Ovary (tissue), 3 donors: ENCODE results near the gene CCL2.

Experiments used
- EP300 ChIP-seq: sonication (generic); formaldehyde crosslinking; IDR thresholded peaks from one replicate; pipeline ENCODE4 v1.6.1; 2017; ENCODE audit warnings: antibody characterized with exemption
- POLR2A ChIP-seq: fragments of 450-650 bp; IDR thresholded peaks from one replicate; pipeline ENCODE4 v1.6.1; 2017; ENCODE audit warnings: antibody characterized with exemption, mild to moderate bottlenecking, moderate library complexity
- TF ChIP-seq, protein P1 (sequence below), 3 donors: fragments of 450-650 bp in 2 of 3; fragments of 200-600 bp in 1 of 3; IDR thresholded peaks; one replicate each; pipeline versions ENCODE4 v1.5.1 to v1.8.0; 2016 to 2022; ENCODE audit warnings: antibody characterized with exemption in 3 of 3, mild to moderate bottlenecking in 1 of 3
- donor health status: DM: no; HTN: no; CAD: no.

- TF ChIP-seq, protein P1, sequence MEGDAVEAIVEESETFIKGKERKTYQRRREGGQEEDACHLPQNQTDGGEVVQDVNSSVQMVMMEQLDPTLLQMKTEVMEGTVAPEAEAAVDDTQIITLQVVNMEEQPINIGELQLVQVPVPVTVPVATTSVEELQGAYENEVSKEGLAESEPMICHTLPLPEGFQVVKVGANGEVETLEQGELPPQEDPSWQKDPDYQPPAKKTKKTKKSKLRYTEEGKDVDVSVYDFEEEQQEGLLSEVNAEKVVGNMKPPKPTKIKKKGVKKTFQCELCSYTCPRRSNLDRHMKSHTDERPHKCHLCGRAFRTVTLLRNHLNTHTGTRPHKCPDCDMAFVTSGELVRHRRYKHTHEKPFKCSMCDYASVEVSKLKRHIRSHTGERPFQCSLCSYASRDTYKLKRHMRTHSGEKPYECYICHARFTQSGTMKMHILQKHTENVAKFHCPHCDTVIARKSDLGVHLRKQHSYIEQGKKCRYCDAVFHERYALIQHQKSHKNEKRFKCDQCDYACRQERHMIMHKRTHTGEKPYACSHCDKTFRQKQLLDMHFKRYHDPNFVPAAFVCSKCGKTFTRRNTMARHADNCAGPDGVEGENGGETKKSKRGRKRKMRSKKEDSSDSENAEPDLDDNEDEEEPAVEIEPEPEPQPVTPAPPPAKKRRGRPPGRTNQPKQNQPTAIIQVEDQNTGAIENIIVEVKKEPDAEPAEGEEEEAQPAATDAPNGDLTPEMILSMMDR (IDR thresholded peaks at IDR 0.05) = no peak
- TF ChIP-seq EP300 (no peak), POLR2A (no peak)
Measured at GRCh38 chr17:34290586-34290985, 35.5 kb downstream of the CCL2 start.
